ENCODE results near the gene RPS6KA1.

Gene RPS6KA1

DNA sequence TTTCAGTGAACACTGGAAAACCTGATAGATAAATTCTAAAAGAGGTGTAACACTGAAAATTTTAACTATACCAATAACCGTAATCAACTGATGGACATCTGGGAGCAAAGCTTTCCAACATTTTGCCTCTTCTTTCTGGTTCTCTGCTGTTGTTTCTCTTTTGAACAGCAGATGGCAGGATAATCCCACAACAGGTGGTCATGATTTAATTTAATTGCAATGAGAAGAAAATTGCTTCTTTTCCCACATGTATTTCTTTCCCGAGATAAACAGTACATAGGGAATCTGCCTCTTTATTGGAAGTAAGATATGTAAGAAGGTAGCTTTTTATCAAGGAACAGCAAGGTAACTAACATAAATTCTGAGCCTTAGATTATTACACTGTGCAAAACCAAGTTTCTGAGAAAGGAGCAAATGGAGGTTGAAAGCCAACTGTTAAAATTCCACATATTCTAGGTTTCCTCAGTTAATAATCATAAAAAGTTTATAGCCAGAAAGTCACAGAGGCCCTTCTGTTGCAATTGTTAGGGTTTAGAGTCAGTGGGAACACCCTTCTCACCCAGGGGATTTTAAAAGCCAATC lies 72.9 kb downstream of the RPS6KA1 start:
- TF ChIP-seq FOXP2 (optimal IDR thresholded peaks at IDR 0.05; ENCODE audit: borderline replicate concordance, extremely low read depth, extremely low read length, insufficient read depth) = no peak
- TF ChIP-seq, protein P1, sequence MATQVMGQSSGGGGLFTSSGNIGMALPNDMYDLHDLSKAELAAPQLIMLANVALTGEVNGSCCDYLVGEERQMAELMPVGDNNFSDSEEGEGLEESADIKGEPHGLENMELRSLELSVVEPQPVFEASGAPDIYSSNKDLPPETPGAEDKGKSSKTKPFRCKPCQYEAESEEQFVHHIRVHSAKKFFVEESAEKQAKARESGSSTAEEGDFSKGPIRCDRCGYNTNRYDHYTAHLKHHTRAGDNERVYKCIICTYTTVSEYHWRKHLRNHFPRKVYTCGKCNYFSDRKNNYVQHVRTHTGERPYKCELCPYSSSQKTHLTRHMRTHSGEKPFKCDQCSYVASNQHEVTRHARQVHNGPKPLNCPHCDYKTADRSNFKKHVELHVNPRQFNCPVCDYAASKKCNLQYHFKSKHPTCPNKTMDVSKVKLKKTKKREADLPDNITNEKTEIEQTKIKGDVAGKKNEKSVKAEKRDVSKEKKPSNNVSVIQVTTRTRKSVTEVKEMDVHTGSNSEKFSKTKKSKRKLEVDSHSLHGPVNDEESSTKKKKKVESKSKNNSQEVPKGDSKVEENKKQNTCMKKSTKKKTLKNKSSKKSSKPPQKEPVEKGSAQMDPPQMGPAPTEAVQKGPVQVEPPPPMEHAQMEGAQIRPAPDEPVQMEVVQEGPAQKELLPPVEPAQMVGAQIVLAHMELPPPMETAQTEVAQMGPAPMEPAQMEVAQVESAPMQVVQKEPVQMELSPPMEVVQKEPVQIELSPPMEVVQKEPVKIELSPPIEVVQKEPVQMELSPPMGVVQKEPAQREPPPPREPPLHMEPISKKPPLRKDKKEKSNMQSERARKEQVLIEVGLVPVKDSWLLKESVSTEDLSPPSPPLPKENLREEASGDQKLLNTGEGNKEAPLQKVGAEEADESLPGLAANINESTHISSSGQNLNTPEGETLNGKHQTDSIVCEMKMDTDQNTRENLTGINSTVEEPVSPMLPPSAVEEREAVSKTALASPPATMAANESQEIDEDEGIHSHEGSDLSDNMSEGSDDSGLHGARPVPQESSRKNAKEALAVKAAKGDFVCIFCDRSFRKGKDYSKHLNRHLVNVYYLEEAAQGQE (IDR thresholded peaks at IDR 0.05; ENCODE audit: insufficient read depth in 1 of 2, low read depth in 2 of 2, low read length in 2 of 2) = no peak
- TF ChIP-seq POLR2AphosphoS5 (IDR thresholded peaks at IDR 0.05; ENCODE audit: low read depth, low read length) = no peak
- no peak for TF ChIP-seq SIN3A (IDR thresholded peaks at IDR 0.05; ENCODE audit: borderline replicate concordance, insufficient read depth, low read length)
- no peak for TF ChIP-seq TAF1 (IDR thresholded peaks at IDR 0.05; ENCODE audit: borderline replicate concordance, insufficient read depth, low read length)

GRCh38 chr1:26603856-26604255 lies 74.3 kb downstream of the RPS6KA1 start:
- TF ChIP-seq TAF1 (IDR thresholded peaks at IDR 0.05; ENCODE audit: borderline replicate concordance, insufficient read depth, low read length) (no peak), FOXP2 (optimal IDR thresholded peaks at IDR 0.05; ENCODE audit: borderline replicate concordance, extremely low read depth, extremely low read length, insufficient read depth) (no peak), POLR2AphosphoS5 (IDR thresholded peaks at IDR 0.05; ENCODE audit: low read depth, low read length) (no peak), SIN3A (IDR thresholded peaks at IDR 0.05; ENCODE audit: borderline replicate concordance, insufficient read depth, low read length) (no peak)
- TF ChIP-seq, protein P1 (IDR thresholded peaks at IDR 0.05; ENCODE audit: insufficient read depth in 1 of 2, low read depth in 2 of 2, low read length in 2 of 2) = no peak

- TF ChIP-seq TAF1 (IDR thresholded peaks at IDR 0.05; ENCODE audit: borderline replicate concordance, insufficient read depth, low read length) = no peak
- no peak for TF ChIP-seq FOXP2 (optimal IDR thresholded peaks at IDR 0.05; ENCODE audit: borderline replicate concordance, extremely low read depth, extremely low read length, insufficient read depth)
These were observed 77.6 kb downstream of the RPS6KA1 start for GRCh38 chr1:26607186-26607585.

- no peak for TF ChIP-seq POLR2AphosphoS5 (IDR thresholded peaks at IDR 0.05; ENCODE audit: low read depth, low read length)
- TF ChIP-seq SIN3A (IDR thresholded peaks at IDR 0.05; ENCODE audit: borderline replicate concordance, insufficient read depth, low read length) = no peak
- no peak for TF ChIP-seq TAF1 (IDR thresholded peaks at IDR 0.05; ENCODE audit: borderline replicate concordance, insufficient read depth, low read length)
- TF ChIP-seq FOXP2 (optimal IDR thresholded peaks at IDR 0.05; ENCODE audit: borderline replicate concordance, extremely low read depth, extremely low read length, insufficient read depth) = no peak
- TF ChIP-seq, protein P1 (IDR thresholded peaks at IDR 0.05; ENCODE audit: insufficient read depth in 1 of 2, low read depth in 2 of 2, low read length in 2 of 2) = no peak
These were observed 79.3 kb downstream of the RPS6KA1 start for GRCh38 chr1:26608895-26609294.

DNA sequence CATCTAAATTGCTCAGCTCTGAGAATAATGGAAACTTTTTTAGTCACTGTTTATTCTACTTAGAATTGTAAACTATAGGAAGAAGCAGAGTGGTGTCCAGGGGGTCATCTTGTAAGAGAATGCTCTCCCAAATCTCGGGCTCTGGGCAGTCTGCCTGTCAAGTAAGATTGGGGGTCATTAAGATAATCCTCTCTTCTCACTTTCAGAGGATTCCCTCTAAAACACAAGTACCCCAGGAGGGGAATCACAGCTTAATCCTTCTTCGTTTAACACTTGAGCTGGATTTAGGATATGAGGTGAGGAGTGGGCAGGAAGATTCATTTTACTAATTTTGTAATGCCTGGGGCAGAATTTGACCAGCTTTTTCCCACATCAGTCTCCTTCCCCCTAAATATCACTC lies 81.2 kb downstream of the RPS6KA1 start:
- TF ChIP-seq POLR2AphosphoS5 (IDR thresholded peaks at IDR 0.05; ENCODE audit: low read depth, low read length) = no peak
- no peak for TF ChIP-seq TAF1 (IDR thresholded peaks at IDR 0.05; ENCODE audit: borderline replicate concordance, insufficient read depth, low read length)
- TF ChIP-seq SIN3A (IDR thresholded peaks at IDR 0.05; ENCODE audit: borderline replicate concordance, insufficient read depth, low read length) = no peak
- TF ChIP-seq, protein P1 (IDR thresholded peaks at IDR 0.05; ENCODE audit: insufficient read depth in 1 of 2, low read depth in 2 of 2, low read length in 2 of 2) = no peak
- TF ChIP-seq FOXP2 (optimal IDR thresholded peaks at IDR 0.05; ENCODE audit: borderline replicate concordance, extremely low read depth, extremely low read length, insufficient read depth) = no peak
